A549 treated with CORT108297 at 1 μM for 4 hours (cell line): ENCODE measurements around the gene CRABP2. TPM values are rescaled to one million over a fixed set of nuclear protein-coding genes. Genes with fewer than 3 reads are reported as not detected.

Experiments used
- total RNA-seq: library from RNA; stranded (reverse); fragments of 200-300 nt; extraction: Qiagen RNA extraction; gene quantifications from 5 replicates; pipeline ENCODE4 v1.2.3, GENCODE V29; 2022

CRABP2 gene
- total RNA-seq: 10.1 to 14.1 TPM (median 11.0 TPM) in 5 replicates

DNA sequence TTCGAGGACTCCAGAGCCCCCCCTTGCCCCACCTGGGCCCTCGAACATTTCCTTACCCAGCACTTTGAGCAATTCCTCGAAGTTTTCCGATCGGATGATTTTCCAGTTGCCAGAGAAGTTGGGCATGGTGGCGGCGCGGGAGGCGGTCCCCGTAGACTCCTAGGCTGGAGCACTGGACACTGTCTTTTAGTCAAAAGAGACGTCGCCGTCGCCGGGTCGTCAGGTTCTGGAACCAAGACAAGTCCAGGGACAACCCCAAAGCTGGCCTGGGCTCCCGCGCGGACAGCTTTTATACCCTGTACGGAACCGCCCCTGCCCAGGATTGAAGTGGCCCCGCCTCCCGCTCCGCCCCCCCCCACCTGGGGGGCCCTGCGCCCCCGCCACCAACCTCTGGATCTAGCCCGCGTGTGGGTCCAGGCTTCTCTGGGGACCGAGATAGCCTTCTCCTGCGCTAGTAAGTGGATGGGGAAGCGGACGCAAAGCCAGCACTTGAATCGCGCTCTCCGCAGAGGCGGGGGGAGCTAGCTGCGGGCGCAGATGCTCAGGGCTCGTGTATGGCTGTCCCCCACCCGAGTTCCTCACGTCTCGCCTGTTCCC is at the start of gene CRABP2:
Gene CRABP2, minus strand, starts transcription at position 263 of the 597 bp plus-strand sequence. Its CDS starts 137 bp downstream, at position 126.

DNA sequence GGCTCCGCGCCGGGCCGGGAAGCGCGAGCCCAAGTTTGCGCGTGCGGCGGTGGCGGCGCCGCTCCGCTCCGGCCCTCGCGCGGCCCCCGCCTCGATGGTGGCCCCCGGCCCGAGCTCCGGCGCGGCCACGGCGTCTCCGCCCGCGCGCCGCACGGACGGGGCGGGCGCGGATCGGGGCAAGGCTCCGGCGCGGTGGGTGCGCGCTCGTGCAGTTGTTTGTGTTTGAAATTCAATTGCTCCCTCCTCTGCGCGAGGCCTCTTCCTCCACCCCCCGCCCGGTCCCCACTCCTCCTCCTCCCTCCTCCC is 46.0 kb upstream of the CRABP2 start, which contains the start of gene HDGF:
Gene HDGF, minus strand, starts transcription at position 225 of the 306 bp plus-strand sequence. CDS start 246 bp downstream, outside the sequence.

DNA sequence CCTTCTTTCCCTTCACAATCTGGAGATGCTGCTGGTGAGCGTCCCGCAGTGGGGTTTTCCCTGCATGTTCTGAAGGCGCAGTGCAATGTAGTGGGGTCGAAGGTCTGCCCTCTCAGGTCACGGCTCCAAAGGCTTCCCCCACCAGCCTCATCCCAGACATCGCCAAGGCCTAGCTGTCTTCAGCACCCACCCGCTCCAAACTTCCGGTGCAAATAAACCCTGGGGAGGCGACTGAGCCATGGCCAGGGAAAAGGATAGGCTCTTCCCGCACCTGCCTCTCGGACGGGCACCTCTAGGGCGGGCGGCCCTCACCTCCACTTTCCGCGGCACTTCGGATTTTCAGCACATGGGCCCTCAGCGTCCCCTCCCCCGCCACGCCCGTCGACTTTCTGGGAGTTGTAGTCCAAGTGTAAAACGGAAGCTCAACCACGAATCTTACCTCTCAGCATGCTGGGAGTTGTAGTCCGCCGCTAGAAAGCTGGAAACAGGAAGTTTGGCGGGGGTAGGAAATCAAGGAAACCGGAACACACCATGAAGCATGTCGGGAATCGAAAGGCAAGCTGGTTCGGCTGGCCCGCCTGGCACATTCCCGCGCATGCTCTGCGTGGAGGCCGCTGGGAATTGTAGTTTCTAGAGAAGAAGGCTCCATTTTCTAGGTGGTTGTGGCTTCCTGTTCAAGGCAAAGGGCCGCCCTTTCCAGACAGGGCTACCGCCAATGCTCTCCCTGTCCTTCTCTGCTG is 35.5 kb upstream of the CRABP2 start, which contains the start of gene MRPL24:
Gene MRPL24, minus strand, starts transcription at position 348 of the 740 bp plus-strand sequence. CDS start 2,384 bp downstream, outside the sequence.

DNA sequence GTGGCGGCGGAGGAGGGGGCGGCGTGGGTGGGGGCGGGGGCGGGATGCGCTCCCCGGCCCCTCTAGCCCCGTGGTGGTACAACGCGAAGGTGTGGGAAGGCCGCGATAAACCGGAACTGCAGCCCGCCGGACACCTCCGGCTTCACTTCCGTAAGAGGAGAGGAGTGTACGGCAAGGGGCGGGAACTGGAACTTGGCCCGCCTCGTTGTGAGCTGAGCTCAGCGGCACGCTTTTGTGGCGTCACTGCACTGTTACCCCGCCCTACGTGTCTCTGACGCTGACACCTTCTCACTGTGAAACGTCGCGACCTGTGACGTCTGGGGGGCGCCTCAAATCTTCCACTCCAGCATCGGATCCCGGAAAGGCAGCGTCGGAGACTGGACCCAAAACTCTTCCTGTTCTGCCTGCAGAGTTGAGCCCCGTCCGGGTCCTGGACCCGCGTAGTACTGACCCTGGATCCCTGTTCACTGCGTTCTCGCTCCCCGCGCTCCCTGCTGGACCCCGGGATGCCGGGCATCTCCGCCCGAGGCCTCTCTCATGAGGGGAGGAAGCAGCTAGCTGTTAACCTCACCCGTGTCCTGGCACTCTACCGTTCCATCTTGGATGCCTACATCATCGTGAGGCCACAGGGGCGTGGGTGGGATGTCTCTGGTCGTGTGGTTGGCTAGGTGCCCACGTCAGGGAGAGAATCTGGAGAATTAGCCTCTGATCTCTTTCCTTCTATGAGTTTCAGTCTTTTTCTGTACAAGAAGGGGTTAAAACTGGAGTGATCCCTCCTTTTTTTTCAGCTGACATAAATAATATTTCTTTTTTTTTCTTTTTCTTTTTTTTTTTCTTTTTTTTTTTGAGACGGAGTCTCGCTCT is 23.4 kb upstream of the CRABP2 start, which contains the start of gene ISG20L2:
Gene ISG20L2, minus strand, starts transcription at position 168 of the 864 bp plus-strand sequence. CDS start 1,114 bp downstream, outside the sequence.

DNA sequence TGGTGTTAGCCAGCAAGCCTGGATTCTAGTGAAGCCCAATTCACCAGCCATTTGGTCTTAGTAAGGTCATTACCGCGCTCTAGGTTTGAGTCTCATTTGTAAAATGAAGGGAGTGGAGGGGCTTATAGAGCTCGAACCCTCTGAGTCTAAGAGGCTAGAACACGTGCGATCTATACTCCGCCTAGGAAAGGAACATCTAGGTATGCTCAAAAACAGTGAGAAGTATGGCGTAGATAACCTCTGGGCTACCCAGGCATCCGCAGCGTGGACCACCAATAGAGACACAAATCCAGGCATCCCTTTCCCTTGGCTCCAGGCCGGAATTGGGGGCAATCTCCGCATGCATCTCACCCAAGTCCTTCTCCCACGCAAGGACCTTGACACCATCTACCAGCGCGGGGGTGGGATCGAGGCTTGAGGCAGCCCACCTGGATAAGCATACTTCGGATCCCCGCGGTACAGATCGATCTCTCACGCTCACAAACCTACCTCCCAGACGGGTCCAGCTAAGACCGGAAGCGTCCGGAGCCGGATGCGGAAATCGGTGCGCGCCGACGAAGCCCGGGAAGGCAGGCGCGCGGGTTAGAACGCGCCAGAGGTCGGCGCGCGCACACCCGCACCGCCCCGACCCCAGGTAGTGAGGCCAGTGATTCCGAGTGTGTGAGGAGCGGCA is 22.7 kb upstream of the CRABP2 start, which contains the start of gene METTL25B:
Gene METTL25B, plus strand, starts transcription at position 544 of the 673 bp plus-strand sequence. CDS start 636 bp downstream, outside the sequence.

DNA sequence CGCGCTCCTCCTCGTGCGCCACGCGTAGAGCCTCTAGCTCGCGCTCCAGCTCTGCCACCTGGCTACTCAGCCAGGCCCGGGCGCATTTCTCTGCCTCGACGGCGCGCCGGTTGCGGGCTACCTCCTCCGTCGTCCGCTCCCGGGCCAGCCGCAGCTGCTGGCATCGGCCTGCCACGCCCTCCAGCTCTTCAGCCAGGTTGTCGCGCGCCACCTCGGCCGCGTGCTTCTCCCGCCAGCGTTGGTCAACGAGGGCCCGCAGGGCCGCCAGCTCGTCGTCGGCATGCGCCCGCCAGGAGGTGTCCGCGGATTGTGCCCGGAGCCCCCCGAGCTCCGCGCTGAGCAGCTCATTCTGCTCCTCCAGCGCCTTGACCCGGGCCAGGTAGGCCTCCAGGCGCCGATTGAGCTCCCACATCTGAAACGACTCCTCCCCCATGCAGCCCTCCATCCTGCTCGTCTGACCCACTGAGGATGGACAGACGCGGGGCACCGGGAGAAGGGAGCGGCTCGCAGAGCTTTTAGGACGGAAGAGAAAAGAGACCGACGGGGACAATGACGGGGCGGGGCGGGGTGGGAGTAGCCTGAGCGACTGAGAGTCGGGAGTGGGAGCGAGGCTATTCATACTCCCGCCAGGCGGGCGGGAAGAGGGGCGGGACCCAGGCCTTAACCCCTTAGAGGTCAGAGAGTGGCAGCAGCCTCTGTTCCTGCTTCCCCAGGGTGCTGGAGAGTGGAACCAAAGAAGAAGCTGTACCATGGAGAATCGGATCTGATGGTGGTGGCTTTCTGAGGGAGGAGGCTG is 28.4 kb downstream of the CRABP2 start, which contains the start of gene NES:
Gene NES, minus strand, starts transcription at position 588 of the 796 bp plus-strand sequence. Its CDS starts 143 bp downstream, at position 445.

Other genes starting within 250 kb of the CRABP2 start
- 20.9 to 35.5 TPM (median 30.3 TPM) in 5 replicates for gene MEF2D, start 204.8 kb downstream of the CRABP2 start, total RNA-seq
- gene IQGAP3, start 133.0 kb downstream of the CRABP2 start, total RNA-seq: 12.2 to 20.9 TPM (median 18.6 TPM) in 5 replicates
- gene TTC24, start 125.9 kb downstream of the CRABP2 start, total RNA-seq: not detected in 5 replicates
- gene NAXE, start 113.8 kb downstream of the CRABP2 start, total RNA-seq: 133 to 172 TPM (median 169 TPM) in 5 replicates
- 62.7 to 97.9 TPM (median 67.4 TPM) in 5 replicates for gene GPATCH4, start 104.1 kb downstream of the CRABP2 start, total RNA-seq
- 0.14 to 0.21 TPM (median 0.14 TPM) in 3 of 5 replicates, not detected in the others for gene HAPLN2, start 86.2 kb downstream of the CRABP2 start, total RNA-seq
- gene BCAN, start 63.5 kb downstream of the CRABP2 start, total RNA-seq: 0.05 to 0.12 TPM in 2 of 5 replicates, not detected in the others
- 1.2 to 1.5 TPM (median 1.3 TPM) in 5 replicates for gene NES, start 28.2 kb downstream of the CRABP2 start, total RNA-seq
- 20.7 to 26.6 TPM (median 25.5 TPM) in 5 replicates for gene METTL25B, start 22.9 kb upstream of the CRABP2 start, total RNA-seq
- gene ISG20L2, start 23.2 kb upstream of the CRABP2 start, total RNA-seq: 39.8 to 52.9 TPM (median 44.0 TPM) in 5 replicates
- 173 to 203 TPM (median 195 TPM) in 5 replicates for gene MRPL24, start 35.5 kb upstream of the CRABP2 start, total RNA-seq
- 422 to 452 TPM (median 434 TPM) in 5 replicates for gene HDGF, start 46.1 kb upstream of the CRABP2 start, total RNA-seq
- 71.8 to 77.9 TPM (median 77.7 TPM) in 5 replicates for gene PRCC, start 62.0 kb upstream of the CRABP2 start, total RNA-seq
- gene SH2D2A, start 111.3 kb upstream of the CRABP2 start, total RNA-seq: 2.8 to 5.1 TPM (median 3.9 TPM) in 5 replicates
- gene INSRR, start 153.5 kb upstream of the CRABP2 start, total RNA-seq: 0.01 TPM in 1 of 5 replicates, not detected in the others
- 0.06 to 0.15 TPM (median 0.12 TPM) in 5 replicates for gene NTRK1, start 155.3 kb upstream of the CRABP2 start, total RNA-seq
- 7.8 to 11.1 TPM (median 9.9 TPM) in 5 replicates for gene PEAR1, start 188.1 kb upstream of the CRABP2 start, total RNA-seq
- gene LRRC71, start 215.0 kb upstream of the CRABP2 start, total RNA-seq: 0.07 to 0.21 TPM (median 0.13 TPM) in 5 replicates